Muscle layer of duodenum (tissue), 2 donors: ENCODE data around the gene NKD2.

Source experiments
- H3K27ac ChIP-seq: one replicate; pipeline ENCODE4 v1.7.0; 2013; ENCODE audit warnings: mild to moderate bottlenecking, low read length
- H3K27me3 ChIP-seq: one replicate; pipeline ENCODE4 v1.7.0; 2013; ENCODE audit warnings: low read depth, mild to moderate bottlenecking, control low read depth, low read length
- H3K36me3 ChIP-seq, 2 donors: one replicate each; pipeline ENCODE4 v1.7.0; 2013; ENCODE audit warnings: low read length in 2 of 2, control low read depth in 1 of 2, mild to moderate bottlenecking in 1 of 2; ENCODE audit not compliant: insufficient read depth in 2 of 2, control insufficient read depth in 1 of 2
- H3K4me1 ChIP-seq, 2 donors: one replicate each; pipeline ENCODE4 v1.7.0; 2013; ENCODE audit warnings: low read length in 2 of 2, mild to moderate bottlenecking in 2 of 2, control low read depth in 1 of 2, moderate library complexity in 1 of 2; ENCODE audit not compliant: insufficient read depth in 2 of 2, control insufficient read depth in 1 of 2
- H3K4me3 ChIP-seq, 2 donors: one replicate each; pipeline ENCODE4 v1.7.0; 2013; ENCODE audit warnings: low read length in 2 of 2, low read depth in 1 of 2, mild to moderate bottlenecking in 1 of 2
- H3K9me3 ChIP-seq, 2 donors: one replicate each; pipeline ENCODE4 v1.7.0; 2013; ENCODE audit warnings: low read length in 2 of 2, control low read depth in 1 of 2, mild to moderate bottlenecking in 1 of 2; ENCODE audit not compliant: control insufficient read depth in 1 of 2
- donor health status: healthy.

NKD2 gene

GRCh38 chr5:1034986-1035385, 26.4 kb downstream of the NKD2 start:
- no peaks in the 10 kb centered on the region for H3K27me3 ChIP-seq
- no peaks in the 10 kb centered on the region for H3K4me1 ChIP-seq
- no peaks in the 10 kb centered on the region for H3K9me3 ChIP-seq
- peaks cover 0 to 6% of the 10 kb centered on the region in 2 donors for H3K36me3 ChIP-seq
- H3K27ac ChIP-seq = no peak overlapping the region
- no peak overlapping the region for H3K4me3 ChIP-seq

- H3K27ac ChIP-seq = no peak overlapping the region
- no peaks in the 10 kb centered on the region for H3K27me3 ChIP-seq
- no peaks in the 10 kb centered on the region for H3K4me1 ChIP-seq
- peaks cover 0 to 6% of the 10 kb centered on the region in 2 donors for H3K36me3 ChIP-seq
- H3K9me3 ChIP-seq = no peaks in the 10 kb centered on the region
- H3K4me3 ChIP-seq = no peak overlapping the region
Observed at GRCh38 chr5:1035421-1036405, 27.1 kb downstream of the NKD2 start.

GRCh38 chr5:1036504-1037122, 28.0 kb downstream of the NKD2 start:
- H3K36me3 ChIP-seq = peaks cover 0 to 6% of the 10 kb centered on the region in 2 donors
- H3K9me3 ChIP-seq = no peaks in the 10 kb centered on the region
- H3K27me3 ChIP-seq = no peaks in the 10 kb centered on the region
- no peaks in the 10 kb centered on the region for H3K4me1 ChIP-seq
- H3K27ac ChIP-seq = no peak overlapping the region
- no peak overlapping the region for H3K4me3 ChIP-seq

GRCh38 chr5:1037123-1037670, 28.6 kb downstream of the NKD2 start:
- H3K36me3 ChIP-seq = peaks cover 0 to 6% of the 10 kb centered on the region in 2 donors
- H3K27me3 ChIP-seq = no peaks in the 10 kb centered on the region
- no peak overlapping the region for H3K4me3 ChIP-seq
- H3K27ac ChIP-seq = no peak overlapping the region
- no peaks in the 10 kb centered on the region for H3K9me3 ChIP-seq
- H3K4me1 ChIP-seq = no peaks in the 10 kb centered on the region

GRCh38 chr5:1037671-1038416, 29.2 kb downstream of the NKD2 start:
- no peaks in the 10 kb centered on the region for H3K27me3 ChIP-seq
- H3K9me3 ChIP-seq = no peaks in the 10 kb centered on the region
- H3K36me3 ChIP-seq = peaks cover 0 to 6% of the 10 kb centered on the region in 2 donors
- no peak overlapping the region for H3K27ac ChIP-seq
- H3K4me1 ChIP-seq = no peaks in the 10 kb centered on the region
- no peak overlapping the region for H3K4me3 ChIP-seq

- Histone ChIP-seq H3K27me3 (no peaks in the 10 kb centered on the region), H3K9me3 (no peaks in the 10 kb centered on the region), H3K4me3 (no peak overlapping the region), H3K27ac (no peak overlapping the region), H3K36me3 (peaks cover 0 to 6% of the 10 kb centered on the region in 2 donors), H3K4me1 (no peaks in the 10 kb centered on the region)
Observed at GRCh38 chr5:1038417-1039209, 30.0 kb downstream of the NKD2 start.

GRCh38 chr5:1039210-1039548, 30.6 kb downstream of the NKD2 start:
- Histone ChIP-seq H3K27ac (no peak overlapping the region), H3K4me1 (no peaks in the 10 kb centered on the region), H3K27me3 (no peaks in the 10 kb centered on the region), H3K36me3 (peaks cover 0 to 6% of the 10 kb centered on the region in 2 donors), H3K4me3 (no peak overlapping the region), H3K9me3 (no peaks in the 10 kb centered on the region)

- Histone ChIP-seq H3K4me1 (no peaks in the 10 kb centered on the region), H3K9me3 (no peaks in the 10 kb centered on the region), H3K27ac (no peak overlapping the region), H3K4me3 (no peak overlapping the region), H3K27me3 (no peaks in the 10 kb centered on the region), H3K36me3 (peaks cover 0 to 6% of the 10 kb centered on the region in 2 donors)
Observed at GRCh38 chr5:1039706-1040260, 31.2 kb downstream of the NKD2 start.

GRCh38 chr5:1040571-1040970, 32.0 kb downstream of the NKD2 start:
- Histone ChIP-seq H3K27ac (no peak overlapping the region), H3K27me3 (no peaks in the 10 kb centered on the region), H3K9me3 (no peaks in the 10 kb centered on the region), H3K4me3 (no peak overlapping the region), H3K36me3 (peaks cover 0 to 6% of the 10 kb centered on the region in 2 donors), H3K4me1 (no peaks in the 10 kb centered on the region)
